Smooth muscle cell (in vitro differentiated cells): ENCODE measurements around the gene TULP4. TPM values are rescaled to one million over a fixed set of nuclear protein-coding genes. Genes with fewer than 3 reads are reported as not detected.

Experiments
- DNase-seq: peaks from one replicate; lab custom pipeline; 2025; ENCODE audit not compliant: unreplicated experiment; lab: John Stamatoyannopoulos, UW
- H2AFZ ChIP-seq: fragments of 200-600 bp; sonication (generic); 2 replicates; pipeline ENCODE4 v1.6.0; 2016; ENCODE audit warnings: antibody characterized with exemption, low read depth, mild to moderate bottlenecking
- H3F3A ChIP-seq: fragments of 200-600 bp; sonication (generic); 2 replicates; pipeline ENCODE4 v1.6.0; 2017; ENCODE audit warnings: antibody characterized with exemption, low read depth
- H3K27ac ChIP-seq: fragments of 200-600 bp; sonication (generic); 2 replicates; pipeline ENCODE4 v1.5.1; 2016; ENCODE audit warnings: low read depth, mild to moderate bottlenecking
- H3K27me3 ChIP-seq: fragments of 200-600 bp; sonication (generic); 2 replicates; pipeline ENCODE4 v1.6.1; 2016; ENCODE audit warnings: low read depth, mild to moderate bottlenecking
- H3K36me3 ChIP-seq: fragments of 200-600 bp; sonication (generic); 2 replicates; pipeline ENCODE4 v1.5.1; 2016; ENCODE audit warnings: low read depth
- H3K4me1 ChIP-seq: fragments of 200-600 bp; sonication (generic); 2 replicates; pipeline ENCODE4 v1.5.1; 2016; ENCODE audit warnings: low read depth
- H3K4me2 ChIP-seq: fragments of 200-600 bp; sonication (generic); 2 replicates; pipeline ENCODE4 v1.6.0; 2016; ENCODE audit warnings: mild to moderate bottlenecking
- H3K4me3 ChIP-seq: fragments of 200-600 bp; sonication (generic); 2 replicates; pipeline ENCODE4 v1.5.1; 2016; ENCODE audit warnings: mild to moderate bottlenecking
- H3K79me2 ChIP-seq: fragments of 200-600 bp; sonication (generic); 2 replicates; pipeline ENCODE4 v1.6.0; 2016; ENCODE audit warnings: low read depth, mild to moderate bottlenecking
- H3K9ac ChIP-seq: fragments of 200-600 bp; sonication (generic); 2 replicates; pipeline ENCODE4 v1.6.0; 2016; ENCODE audit warnings: low read depth
- H3K9me3 ChIP-seq: fragments of 200-600 bp; sonication (generic); replicated peaks from 2 replicates; pipeline ENCODE4 v1.5.1; 2016; ENCODE audit warnings: low read depth
- H4K20me1 ChIP-seq: fragments of 200-600 bp; sonication (generic); 2 replicates; pipeline ENCODE4 v1.6.0; 2016; ENCODE audit warnings: low read depth
- CTCF ChIP-seq: fragments of 200-600 bp; sonication (generic); IDR thresholded peaks from 2 replicates; pipeline ENCODE4 v1.5.1; 2017; ENCODE audit warnings: borderline replicate concordance, mild to moderate bottlenecking, antibody characterized with exemption; ENCODE audit not compliant: insufficient read depth, poor library complexity, severe bottlenecking
- WGBS: methylation state at CpG from one replicate; pipeline ENCODE4 v1.1.7; 2016; ENCODE audit warnings: low lambda C conversion rate; 5-methylcytosine and 5-hydroxymethylcytosine counted together
- polyA plus RNA-seq: library from polyadenylated mRNA; unstranded; fragments of >200 nt; fragmentation: Nextera tagmentation; extraction: Ambion mirVana; gene quantifications from 2 replicates; pipeline ENCODE4 v1.2.1, GENCODE V29; 2016
- total RNA-seq: library from RNA; depleted of rRNA; stranded (reverse); fragments of >200 nt; gene quantifications from 2 replicates; pipeline ENCODE4 v1.2.3, GENCODE V29; 2014

The TULP4 gene
- total and polyA plus RNA-seq, 2 experiments from 2014 or later: 16.1 to 85.0 TPM

- Histone ChIP-seq H2AFZ (no peak overlapping the region), H3K27ac (peak overlapping the region; percentile 78), H3K4me1 (no peaks in the 10 kb centered on the region), H3K9ac (peak overlapping the region; percentile 6), H3F3A (peaks cover 8% of the 10 kb centered on the region), H3K4me2 (peak overlapping the region; percentile 25), H3K9me3 (no peaks in the 10 kb centered on the region), H3K4me3 (no peak overlapping the region), H3K36me3 (no peaks in the 10 kb centered on the region), H3K79me2 (no peaks in the 10 kb centered on the region), H3K27me3 (no peaks in the 10 kb centered on the region), H4K20me1 (peaks cover 2% of the 10 kb centered on the region)
- 36% methylated on average over 1 of the region's 1 CpG for WGBS
- no peak for TF ChIP-seq CTCF
- no peak for DNase-seq
These were observed 105.5 kb downstream of the TULP4 start for GRCh38 chr6:158417760-158418098.

- peaks cover 8% of the 10 kb centered on the region for H3F3A ChIP-seq
- WGBS: 26% methylated on average over 2 of the region's 2 CpGs
- no peaks in the 10 kb centered on the region for H3K4me1 ChIP-seq
- H3K9me3 ChIP-seq: no peaks in the 10 kb centered on the region
- no peak overlapping the region for H3K9ac ChIP-seq
- no peak for DNase-seq
- no peaks in the 10 kb centered on the region for H3K79me2 ChIP-seq
- peak overlapping the region; percentile 78 for H3K27ac ChIP-seq
- H3K4me2 ChIP-seq: no peak overlapping the region
- H4K20me1 ChIP-seq: no peaks in the 10 kb centered on the region
- H3K27me3 ChIP-seq: no peaks in the 10 kb centered on the region
- H3K36me3 ChIP-seq: no peaks in the 10 kb centered on the region
- H3K4me3 ChIP-seq: no peak overlapping the region
- no peak overlapping the region for H2AFZ ChIP-seq
- no peak for TF ChIP-seq CTCF
These were observed 106.2 kb downstream of the TULP4 start for GRCh38 chr6:158418501-158418900.

- Histone ChIP-seq H3K36me3 (no peaks in the 10 kb centered on the region), H3K4me3 (no peak overlapping the region), H3K4me2 (no peak overlapping the region), H3K27ac (peak overlapping the region; percentile 9), H2AFZ (no peak overlapping the region), H3K9me3 (no peaks in the 10 kb centered on the region), H4K20me1 (no peaks in the 10 kb centered on the region), H3K9ac (no peak overlapping the region), H3K4me1 (no peaks in the 10 kb centered on the region), H3K79me2 (no peaks in the 10 kb centered on the region), H3K27me3 (no peaks in the 10 kb centered on the region), H3F3A (peaks cover 8% of the 10 kb centered on the region)
- TF ChIP-seq CTCF: no peak
- no peak for DNase-seq
- 97% methylated on average over 2 of the region's 2 CpGs for WGBS
These were observed 107.2 kb downstream of the TULP4 start for GRCh38 chr6:158419339-158419909.

- no peak for TF ChIP-seq CTCF
- WGBS: 79% methylated on average over 4 of the region's 4 CpGs
- Histone ChIP-seq H3K79me2 (peaks cover 3% of the 10 kb centered on the region), H3K4me2 (no peak overlapping the region), H2AFZ (no peak overlapping the region), H3K27me3 (no peaks in the 10 kb centered on the region), H3K9ac (no peak overlapping the region), H3K36me3 (peaks cover 3% of the 10 kb centered on the region), H3F3A (peaks cover 8% of the 10 kb centered on the region), H3K27ac (no peak overlapping the region), H4K20me1 (no peaks in the 10 kb centered on the region), H3K9me3 (no peaks in the 10 kb centered on the region), H3K4me3 (no peak overlapping the region), H3K4me1 (no peaks in the 10 kb centered on the region)
- no peak for DNase-seq
These were observed 109.1 kb downstream of the TULP4 start for GRCh38 chr6:158421381-158421780.
